Uterus (tissue), 4 donors: ENCODE results near the gene RBAK. TPM values are rescaled to one million over a fixed set of nuclear protein-coding genes. Genes with fewer than 3 reads are reported as not detected.
A peak's percentile ranks its signal among the peaks of the same experiment; 100 is the strongest.

Source experiments
- DNase-seq, 2 donors: peaks; one replicate each; pipeline ENCODE4 v3.0.0-alpha.2; 2019 to 2020
- H3K27ac ChIP-seq, 2 donors: fragments of 200-600 bp; sonication (generic); 1 replicate in 1 of 2; 2 replicates in 1 of 2; pipeline ENCODE4 v1.5.1; 2016 to 2018
- H3K27me3 ChIP-seq, 2 donors: fragments of 200-600 bp; sonication (generic); one replicate each; pipeline ENCODE4 v1.5.1; 2018 to 2019; ENCODE audit warnings: control low read depth in 1 of 2
- H3K36me3 ChIP-seq, 2 donors: fragments of 200-600 bp; sonication (generic); one replicate each; pipeline ENCODE4 v1.5.1; 2019; ENCODE audit warnings: control low read depth in 1 of 2
- H3K4me1 ChIP-seq, 2 donors: fragments of 200-600 bp; sonication (generic); one replicate each; pipeline ENCODE4 v1.5.1; 2018 to 2019; ENCODE audit warnings: control low read depth in 1 of 2
- H3K4me3 ChIP-seq, 2 donors: fragments of 200-600 bp; sonication (generic); 1 replicate in 1 of 2; 2 replicates in 1 of 2; pipeline ENCODE4 v1.5.1; 2018 to 2019; ENCODE audit warnings: mild to moderate bottlenecking in 1 of 2
- H3K9me3 ChIP-seq, 2 donors: fragments of 200-600 bp; sonication (generic); one replicate each; pipeline ENCODE4 v1.5.1; 2019; ENCODE audit warnings: control low read depth in 1 of 2
- CTCF ChIP-seq, 4 experiments: fragments of 200-600 bp in 2 of 4; fragments of 450-650 bp in 2 of 4; sonication (generic) in 2 of 4; IDR thresholded peaks; one replicate each; pipeline ENCODE4 v1.5.1; 2016 to 2019; ENCODE audit warnings: antibody characterized with exemption in 4 of 4, mild to moderate bottlenecking in 2 of 4, moderate library complexity in 1 of 4
- POLR2A ChIP-seq, 2 donors: fragments of 450-650 bp; IDR thresholded peaks; one replicate each; pipeline ENCODE4 v1.6.1; 2016; ENCODE audit warnings: antibody characterized with exemption in 2 of 2, mild to moderate bottlenecking in 1 of 2, moderate library complexity in 1 of 2
- intact Hi-C: fragments of 100-400 bp; cut with DNase I; formaldehyde crosslinking; loops from one replicate; pipeline ENCODE4 v1.15.1; 2023; ENCODE audit warnings: low total_unique reads
- total RNA-seq, 4 donors: library from RNA; depleted of rRNA in 3 of 4; stranded (reverse); fragments of >200 nt in 3 of 4; gene quantifications; one replicate each; pipeline versions ENCODE4 v1.1.0 to v1.2.4, GENCODE V29; 2014 to 2023
- donor health status: DM: yes; HTN: yes; CAD: no.

The RBAK gene
- 10 to 100 TPM in 3 of 4 donors, 1 to 10 TPM in 1; 2.1 to 26.9 (median 13.5) TPM for total RNA-seq

GRCh38 chr7:5045558-5046396 lies at the start of gene RBAK:
Gene RBAK (plus strand): TSS chr7:5045860. CDS start chr7:5048077, 2,217 bp downstream.
- H3K4me1 ChIP-seq: no peaks in the 10 kb centered on the region
- TF ChIP-seq POLR2A (IDR thresholded peaks at IDR 0.05) (peak in 1 of 2 donors; percentile 52), CTCF (IDR thresholded peaks at IDR 0.05) (peak in 2 of 4 experiments; percentile 13 to 20)
- no peaks in the 10 kb centered on the region for H3K27me3 ChIP-seq
- peak; percentile 90 to 91 for DNase-seq
- H3K36me3 ChIP-seq: no peaks in the 10 kb centered on the region
- no peaks in the 10 kb centered on the region for H3K9me3 ChIP-seq
- H3K4me3 ChIP-seq: peak within 1 kb of the TSS; percentile 65 to 68
- peak within 1 kb of the TSS; percentile 53 to 67 for H3K27ac ChIP-seq
- intact Hi-C loops: no loop called here

- Histone ChIP-seq H3K27me3 (no peaks in the 10 kb centered on the region), H3K36me3 (no peaks in the 10 kb centered on the region), H3K4me3 (no peak overlapping the region), H3K27ac (no peak overlapping the region), H3K9me3 (no peaks in the 10 kb centered on the region), H3K4me1 (no peaks in the 10 kb centered on the region)
- intact Hi-C loops: no loop called here
- DNase-seq: no peak
- TF ChIP-seq CTCF (IDR thresholded peaks at IDR 0.05) (no peak), POLR2A (IDR thresholded peaks at IDR 0.05) (no peak)
These were observed 48.9 kb upstream of the RBAK start for GRCh38 chr7:4996696-4997222.

GRCh38 chr7:4998244-4998643 lies 47.4 kb upstream of the RBAK start:
- TF ChIP-seq POLR2A (IDR thresholded peaks at IDR 0.05) (no peak), CTCF (IDR thresholded peaks at IDR 0.05) (no peak)
- H3K27me3 ChIP-seq: no peaks in the 10 kb centered on the region
- no peak overlapping the region for H3K4me3 ChIP-seq
- no peaks in the 10 kb centered on the region for H3K36me3 ChIP-seq
- intact Hi-C loops: no loop called here
- H3K9me3 ChIP-seq: no peaks in the 10 kb centered on the region
- no peak for DNase-seq
- H3K27ac ChIP-seq: no peak overlapping the region
- no peaks in the 10 kb centered on the region for H3K4me1 ChIP-seq

GRCh38 chr7:4998910-4999309 lies 46.8 kb upstream of the RBAK start:
- TF ChIP-seq CTCF (IDR thresholded peaks at IDR 0.05): no peak
- no peak for TF ChIP-seq POLR2A (IDR thresholded peaks at IDR 0.05)
- no peaks in the 10 kb centered on the region for H3K4me1 ChIP-seq
- no peak overlapping the region for H3K4me3 ChIP-seq
- H3K9me3 ChIP-seq: no peaks in the 10 kb centered on the region
- intact Hi-C loops: no loop called here
- H3K27ac ChIP-seq: no peak overlapping the region
- no peaks in the 10 kb centered on the region for H3K27me3 ChIP-seq
- DNase-seq: no peak
- no peaks in the 10 kb centered on the region for H3K36me3 ChIP-seq

- Histone ChIP-seq H3K4me3 (no peak overlapping the region), H3K4me1 (no peaks in the 10 kb centered on the region), H3K36me3 (no peaks in the 10 kb centered on the region), H3K9me3 (no peaks in the 10 kb centered on the region), H3K27ac (no peak overlapping the region), H3K27me3 (no peaks in the 10 kb centered on the region)
- TF ChIP-seq CTCF (IDR thresholded peaks at IDR 0.05) (no peak), POLR2A (IDR thresholded peaks at IDR 0.05) (no peak)
- no peak for DNase-seq
- intact Hi-C loops: no loop called here
These were observed 46.2 kb upstream of the RBAK start for GRCh38 chr7:4999369-4999950.
